HEK293 (cell line): ENCODE measurements around the gene NSL1.

Experiments used
- KLF7 ChIP-seq: fragments of 450-650 bp; formaldehyde crosslinking; IDR thresholded peaks from 2 replicates; pipeline ENCODE4 v1.5.1; 2016; ENCODE audit warnings: missing biosample characterization, missing genetic modification characterization, borderline replicate concordance
- MEIS1 ChIP-seq: sonication (generic); formaldehyde crosslinking; IDR thresholded peaks from 2 replicates; pipeline ENCODE4 v1.8.1; 2022; ENCODE audit warnings: missing genetic modification reagents, mild to moderate bottlenecking, borderline replicate concordance
- ZBTB11 ChIP-seq: fragments of 450-650 bp; formaldehyde crosslinking; conservative IDR thresholded peaks from 2 replicates; pipeline ENCODE4 v1.5.1; 2016; ENCODE audit warnings: low read depth, missing biosample characterization, missing genetic modification characterization
- ZBTB7A ChIP-seq: fragments of 450-650 bp; formaldehyde crosslinking; IDR thresholded peaks from 2 replicates; pipeline ENCODE4 v1.5.1; 2016; ENCODE audit warnings: low read depth, missing biosample characterization, missing genetic modification characterization
- ZFP3 ChIP-seq: fragments of 450-650 bp; formaldehyde crosslinking; IDR thresholded peaks from 2 replicates; pipeline ENCODE4 v1.5.1; 2016; ENCODE audit warnings: low read depth, missing biosample characterization, missing genetic modification characterization
- ZNF121 ChIP-seq: fragments of 450-650 bp; formaldehyde crosslinking; IDR thresholded peaks from 2 replicates; pipeline ENCODE4 v1.5.1; 2016; ENCODE audit warnings: missing biosample characterization, missing genetic modification characterization
- ZNF146 ChIP-seq: fragments of 450-650 bp; formaldehyde crosslinking; IDR thresholded peaks from 2 replicates; pipeline ENCODE4 v1.5.1; 2016; ENCODE audit warnings: missing biosample characterization, missing genetic modification characterization
- ZNF157 ChIP-seq: fragments of 450-650 bp; formaldehyde crosslinking; IDR thresholded peaks from 2 replicates; pipeline ENCODE4 v1.5.1; 2016; ENCODE audit warnings: missing biosample characterization, missing genetic modification characterization
- ZNF169 ChIP-seq: fragments of 450-650 bp; formaldehyde crosslinking; IDR thresholded peaks from 2 replicates; pipeline ENCODE4 v1.5.1; 2016; ENCODE audit warnings: missing biosample characterization, missing genetic modification characterization
- ZNF248 ChIP-seq: fragments of 450-650 bp; formaldehyde crosslinking; IDR thresholded peaks from 2 replicates; pipeline ENCODE4 v1.5.1; 2017; ENCODE audit warnings: missing biosample characterization, missing genetic modification characterization
- ZNF274 ChIP-seq, 2 experiments: fragments of 200-500 bp in 1 of 2; fragments of 450-650 bp in 1 of 2; sonication (Bioruptor generic) in 1 of 2; formaldehyde crosslinking in 1 of 2; IDR thresholded peaks; 2 replicates each; pipeline versions ENCODE4 v1.5.1 to v1.6.1; 2014 to 2016; ENCODE audit warnings: borderline replicate concordance in 1 of 2, inconsistent platforms in 1 of 2, low read length in 1 of 2, missing biosample characterization in 1 of 2, missing genetic modification characterization in 1 of 2
- ZNF292 ChIP-seq: fragments of 450-650 bp; formaldehyde crosslinking; IDR thresholded peaks from 2 replicates; pipeline ENCODE4 v1.5.1; 2016; ENCODE audit warnings: low read depth, missing biosample characterization, missing genetic modification characterization, borderline replicate concordance
- ZNF335 ChIP-seq: fragments of 450-650 bp; formaldehyde crosslinking; conservative IDR thresholded peaks from 2 replicates; pipeline ENCODE4 v1.5.1; 2016; ENCODE audit warnings: missing biosample characterization, missing genetic modification characterization
- ZNF341 ChIP-seq: fragments of 450-650 bp; formaldehyde crosslinking; IDR thresholded peaks from 2 replicates; pipeline ENCODE4; 2016; ENCODE audit warnings: low read depth, missing biosample characterization, missing genetic modification characterization
- ZNF354C ChIP-seq: fragments of 450-650 bp; formaldehyde crosslinking; IDR thresholded peaks from 2 replicates; pipeline ENCODE4 v1.5.1; 2016; ENCODE audit warnings: missing biosample characterization, missing genetic modification characterization, low read depth, borderline replicate concordance
- ZNF366 ChIP-seq: fragments of 450-650 bp; formaldehyde crosslinking; conservative IDR thresholded peaks from 2 replicates; pipeline ENCODE4 v1.5.1; 2016; ENCODE audit warnings: missing biosample characterization, missing genetic modification characterization
- ZNF391 ChIP-seq: fragments of 450-650 bp; formaldehyde crosslinking; IDR thresholded peaks from 2 replicates; pipeline ENCODE4 v1.5.1; 2016; ENCODE audit warnings: low read depth, missing biosample characterization, missing genetic modification characterization, borderline replicate concordance
- ZNF473 ChIP-seq: fragments of 450-650 bp; formaldehyde crosslinking; IDR thresholded peaks from 2 replicates; pipeline ENCODE4 v1.5.1; 2017; ENCODE audit warnings: missing biosample characterization, missing genetic modification characterization
- ZNF514 ChIP-seq: fragments of 450-650 bp; formaldehyde crosslinking; IDR thresholded peaks from 2 replicates; pipeline ENCODE4 v1.5.1; 2016; ENCODE audit warnings: missing biosample characterization, missing genetic modification characterization
- ZNF518A ChIP-seq: fragments of 450-650 bp; formaldehyde crosslinking; conservative IDR thresholded peaks from 2 replicates; pipeline ENCODE4 v1.5.1; 2016; ENCODE audit warnings: low read depth, missing biosample characterization, missing genetic modification characterization
- ZNF610 ChIP-seq: fragments of 450-650 bp; formaldehyde crosslinking; IDR thresholded peaks from 2 replicates; pipeline ENCODE4 v1.5.1; 2016; ENCODE audit warnings: missing biosample characterization, missing genetic modification characterization, borderline replicate concordance
- ZNF664 ChIP-seq: fragments of 450-650 bp; formaldehyde crosslinking; IDR thresholded peaks from 2 replicates; pipeline ENCODE4 v1.5.1; 2016; ENCODE audit warnings: missing biosample characterization, missing genetic modification characterization
- ZNF677 ChIP-seq: fragments of 450-650 bp; IDR thresholded peaks from 2 replicates; pipeline ENCODE4 v1.5.0; 2018; ENCODE audit warnings: missing biosample characterization, mild to moderate bottlenecking, missing genetic modification characterization, moderate library complexity
- ZNF701 ChIP-seq: fragments of 450-650 bp; formaldehyde crosslinking; IDR thresholded peaks from 2 replicates; pipeline ENCODE4 v1.5.1; 2016; ENCODE audit warnings: missing biosample characterization, missing genetic modification characterization
- TF ChIP-seq, protein P1 (sequence below): fragments of 450-650 bp; formaldehyde crosslinking; IDR thresholded peaks from 2 replicates; pipeline ENCODE4 v1.5.1; 2016; ENCODE audit warnings: missing biosample characterization, missing genetic modification characterization
- TF ChIP-seq, protein P2 (sequence below): fragments of 450-650 bp; formaldehyde crosslinking; IDR thresholded peaks from 2 replicates; pipeline ENCODE4; 2016; ENCODE audit warnings: missing biosample characterization, missing genetic modification characterization

The NSL1 gene

GRCh38 chr1:212700892-212701819 lies 90.4 kb downstream of the NSL1 start (continued):
- no peak for TF ChIP-seq ZNF518A (tag by site-specific recombination)
- TF ChIP-seq ZNF335 = no peak
- TF ChIP-seq ZNF366 = no peak
- TF ChIP-seq MEIS1 (CRISPR knock-in tag) = no peak
- TF ChIP-seq, protein P1, sequence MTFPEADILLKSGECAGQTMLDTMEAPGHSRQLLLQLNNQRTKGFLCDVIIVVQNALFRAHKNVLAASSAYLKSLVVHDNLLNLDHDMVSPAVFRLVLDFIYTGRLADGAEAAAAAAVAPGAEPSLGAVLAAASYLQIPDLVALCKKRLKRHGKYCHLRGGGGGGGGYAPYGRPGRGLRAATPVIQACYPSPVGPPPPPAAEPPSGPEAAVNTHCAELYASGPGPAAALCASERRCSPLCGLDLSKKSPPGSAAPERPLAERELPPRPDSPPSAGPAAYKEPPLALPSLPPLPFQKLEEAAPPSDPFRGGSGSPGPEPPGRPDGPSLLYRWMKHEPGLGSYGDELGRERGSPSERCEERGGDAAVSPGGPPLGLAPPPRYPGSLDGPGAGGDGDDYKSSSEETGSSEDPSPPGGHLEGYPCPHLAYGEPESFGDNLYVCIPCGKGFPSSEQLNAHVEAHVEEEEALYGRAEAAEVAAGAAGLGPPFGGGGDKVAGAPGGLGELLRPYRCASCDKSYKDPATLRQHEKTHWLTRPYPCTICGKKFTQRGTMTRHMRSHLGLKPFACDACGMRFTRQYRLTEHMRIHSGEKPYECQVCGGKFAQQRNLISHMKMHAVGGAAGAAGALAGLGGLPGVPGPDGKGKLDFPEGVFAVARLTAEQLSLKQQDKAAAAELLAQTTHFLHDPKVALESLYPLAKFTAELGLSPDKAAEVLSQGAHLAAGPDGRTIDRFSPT (tag by site-specific recombination) = no peak
- TF ChIP-seq KLF7 (tag by site-specific recombination) = no peak; the same call in 1 of the 2 replicates
- peak; percentile 84 for TF ChIP-seq ZNF341 (tag by site-specific recombination)
- no peak for TF ChIP-seq ZNF169 (tag by site-specific recombination)
- no peak for TF ChIP-seq ZNF664
- no peak for TF ChIP-seq ZNF473 (tag by site-specific recombination)
- no peak for TF ChIP-seq ZBTB11 (tag by site-specific recombination)
- TF ChIP-seq, protein P2, sequence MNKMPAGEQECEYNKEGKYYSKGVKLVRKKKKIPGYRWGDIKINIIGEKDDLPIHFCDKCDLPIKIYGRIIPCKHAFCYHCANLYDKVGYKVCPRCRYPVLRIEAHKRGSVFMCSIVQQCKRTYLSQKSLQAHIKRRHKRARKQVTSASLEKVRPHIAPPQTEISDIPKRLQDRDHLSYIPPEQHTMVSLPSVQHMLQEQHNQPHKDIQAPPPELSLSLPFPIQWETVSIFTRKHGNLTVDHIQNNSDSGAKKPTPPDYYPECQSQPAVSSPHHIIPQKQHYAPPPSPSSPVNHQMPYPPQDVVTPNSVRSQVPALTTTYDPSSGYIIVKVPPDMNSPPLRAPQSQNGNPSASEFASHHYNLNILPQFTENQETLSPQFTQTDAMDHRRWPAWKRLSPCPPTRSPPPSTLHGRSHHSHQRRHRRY = no peak
- TF ChIP-seq ZNF292 (tag by site-specific recombination) = no peak
- no peak for TF ChIP-seq ZNF274 (IDR thresholded peaks at IDR 0.05; ENCODE audit: low read length)
- TF ChIP-seq ZNF274 (tag by site-specific recombination; IDR thresholded peaks at IDR 0.05; ENCODE audit: borderline replicate concordance) = no peak
- TF ChIP-seq ZNF248 (tag by site-specific recombination) = no peak
- no peak for TF ChIP-seq ZNF391 (tag by site-specific recombination)
- TF ChIP-seq ZNF677 (tag by site-specific recombination) = no peak
- TF ChIP-seq ZFP3 (tag by site-specific recombination) = no peak
- TF ChIP-seq ZNF354C (tag by site-specific recombination) = no peak
- 0 out of 2 replicates have a peak, but pooled peaks have one; percentile 11 for TF ChIP-seq ZNF610
- TF ChIP-seq ZNF701 = no peak
- TF ChIP-seq ZNF146 = no peak
- no peak for TF ChIP-seq ZNF157 (tag by site-specific recombination)
- no peak for TF ChIP-seq ZNF121 (tag by site-specific recombination)
- TF ChIP-seq ZBTB7A (tag by site-specific recombination) = no peak
- no peak for TF ChIP-seq ZNF514 (tag by site-specific recombination)
